Loucy (cell line): Measurements from ENCODE around the gene TDRD7.
A peak's percentile ranks its signal among the peaks of the same experiment; 100 is the strongest.

Experiments
- H2AFZ ChIP-seq: fragments of 200-600 bp; sonication (generic); 2 replicates; pipeline ENCODE4 v1.6.0; 2016; ENCODE audit warnings: antibody characterized with exemption, mild to moderate bottlenecking, low read length, moderate library complexity
- H3F3A ChIP-seq: fragments of 200-600 bp; 2 replicates; pipeline ENCODE4 v1.6.0; 2016; ENCODE audit warnings: antibody characterized with exemption, low read depth, mild to moderate bottlenecking
- H3K27me3 ChIP-seq: fragments of 200-600 bp; sonication (generic); 2 replicates; pipeline ENCODE4 v1.6.1; 2014; ENCODE audit warnings: low read length, mild to moderate bottlenecking; ENCODE audit not compliant: insufficient read depth, poor library complexity, severe bottlenecking
- H3K36me3 ChIP-seq: fragments of 200-600 bp; sonication (generic); 2 replicates; pipeline ENCODE4 v1.6.1; 2016; ENCODE audit warnings: low read length; ENCODE audit not compliant: insufficient read depth
- H3K4me1 ChIP-seq: fragments of 200-600 bp; sonication (generic); 2 replicates; pipeline ENCODE4 v1.5.1; 2014; ENCODE audit warnings: low read length, mild to moderate bottlenecking; ENCODE audit not compliant: insufficient read depth, poor library complexity, severe bottlenecking
- H3K4me2 ChIP-seq: fragments of 200-600 bp; sonication (generic); 2 replicates; pipeline ENCODE4 v1.6.0; 2014; ENCODE audit warnings: antibody characterized with exemption, low read length, low read depth, mild to moderate bottlenecking; ENCODE audit not compliant: poor library complexity, severe bottlenecking
- H3K4me3 ChIP-seq: fragments of 200-600 bp; sonication (generic); 2 replicates; pipeline ENCODE4 v1.5.1; 2014; ENCODE audit warnings: low read length, mild to moderate bottlenecking, mixed read lengths; ENCODE audit not compliant: poor library complexity, severe bottlenecking
- H3K79me2 ChIP-seq: fragments of 200-600 bp; sonication (generic); 2 replicates; pipeline ENCODE4 v1.6.1; 2014; ENCODE audit warnings: low read length; ENCODE audit not compliant: insufficient read depth
- H3K9ac ChIP-seq: fragments of 200-600 bp; sonication (generic); 2 replicates; pipeline ENCODE4 v1.6.0; 2014; ENCODE audit warnings: mild to moderate bottlenecking, low read depth, low read length, moderate library complexity; ENCODE audit not compliant: poor library complexity, severe bottlenecking
- H3K9me2 ChIP-seq: fragments of 200-600 bp; sonication (generic); replicated peaks from 2 replicates; pipeline ENCODE4 v1.6.1; 2016; ENCODE audit warnings: low read depth, low read length, mixed read lengths
- H3K9me3 ChIP-seq: fragments of 200-600 bp; sonication (generic); 2 replicates; pipeline ENCODE4 v1.6.1; 2014; ENCODE audit warnings: mild to moderate bottlenecking, antibody characterized with exemption, low read length, low read depth; ENCODE audit not compliant: insufficient read depth
- H4K20me1 ChIP-seq: fragments of 200-600 bp; sonication (generic); 2 replicates; pipeline ENCODE4 v1.6.0; 2014; ENCODE audit warnings: antibody characterized with exemption, low read length, mild to moderate bottlenecking; ENCODE audit not compliant: insufficient read depth, poor library complexity, severe bottlenecking
- EZH2phosphoT487 ChIP-seq: fragments of 200-600 bp; IDR thresholded peaks from 2 replicates; pipeline ENCODE4 v1.6.1; 2018; ENCODE audit warnings: antibody characterized with exemption, mild to moderate bottlenecking, moderate library complexity, borderline replicate concordance
- TF ChIP-seq, protein P1 (sequence below): fragments of 200-600 bp; sonication (generic); conservative IDR thresholded peaks from 2 replicates; pipeline ENCODE4 v1.5.1; 2014; ENCODE audit warnings: mild to moderate bottlenecking, antibody characterized with exemption, low read length

The TDRD7 gene

DNA sequence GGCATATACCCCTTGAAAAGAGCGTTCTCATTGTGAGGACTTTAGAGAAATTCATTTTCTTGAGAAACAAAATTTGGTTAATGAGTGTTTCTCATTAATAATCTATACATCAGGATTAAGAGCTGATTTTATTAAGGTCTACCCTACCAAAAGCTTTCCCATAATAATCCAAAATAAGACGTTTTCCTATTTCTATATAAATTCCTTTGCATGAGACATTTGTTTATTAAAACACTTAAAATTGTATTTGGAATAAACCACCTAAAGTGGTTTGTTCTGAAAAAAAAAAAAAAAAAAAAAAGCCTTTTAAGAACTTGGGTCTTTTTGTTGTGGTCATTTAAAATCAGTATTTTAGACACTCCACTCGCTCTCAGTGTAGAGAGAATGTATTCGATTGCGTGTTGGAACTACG lies 88.9 kb downstream of the TDRD7 start:
- Histone ChIP-seq H3K9me2 (no peaks in the 10 kb centered on the region), H3K4me3 (peak overlapping the region; percentile 67), H3K4me1 (peaks cover 6% of the 10 kb centered on the region), H3F3A (0 out of 2 replicates have a peak, but pooled peaks cover 3% of the 10 kb centered on the region), H3K4me2 (peak overlapping the region; percentile 67), H3K9me3 (no peaks in the 10 kb centered on the region), H4K20me1 (no peaks in the 10 kb centered on the region), H3K79me2 (no peaks in the 10 kb centered on the region), H2AFZ (peak overlapping the region; percentile 60), H3K27me3 (peaks cover 16% of the 10 kb centered on the region), H3K9ac (no peak overlapping the region), H3K36me3 (no peaks in the 10 kb centered on the region)
- TF ChIP-seq, protein P1, sequence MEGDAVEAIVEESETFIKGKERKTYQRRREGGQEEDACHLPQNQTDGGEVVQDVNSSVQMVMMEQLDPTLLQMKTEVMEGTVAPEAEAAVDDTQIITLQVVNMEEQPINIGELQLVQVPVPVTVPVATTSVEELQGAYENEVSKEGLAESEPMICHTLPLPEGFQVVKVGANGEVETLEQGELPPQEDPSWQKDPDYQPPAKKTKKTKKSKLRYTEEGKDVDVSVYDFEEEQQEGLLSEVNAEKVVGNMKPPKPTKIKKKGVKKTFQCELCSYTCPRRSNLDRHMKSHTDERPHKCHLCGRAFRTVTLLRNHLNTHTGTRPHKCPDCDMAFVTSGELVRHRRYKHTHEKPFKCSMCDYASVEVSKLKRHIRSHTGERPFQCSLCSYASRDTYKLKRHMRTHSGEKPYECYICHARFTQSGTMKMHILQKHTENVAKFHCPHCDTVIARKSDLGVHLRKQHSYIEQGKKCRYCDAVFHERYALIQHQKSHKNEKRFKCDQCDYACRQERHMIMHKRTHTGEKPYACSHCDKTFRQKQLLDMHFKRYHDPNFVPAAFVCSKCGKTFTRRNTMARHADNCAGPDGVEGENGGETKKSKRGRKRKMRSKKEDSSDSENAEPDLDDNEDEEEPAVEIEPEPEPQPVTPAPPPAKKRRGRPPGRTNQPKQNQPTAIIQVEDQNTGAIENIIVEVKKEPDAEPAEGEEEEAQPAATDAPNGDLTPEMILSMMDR, result no peak
- TF ChIP-seq EZH2phosphoT487, result no peak

DNA sequence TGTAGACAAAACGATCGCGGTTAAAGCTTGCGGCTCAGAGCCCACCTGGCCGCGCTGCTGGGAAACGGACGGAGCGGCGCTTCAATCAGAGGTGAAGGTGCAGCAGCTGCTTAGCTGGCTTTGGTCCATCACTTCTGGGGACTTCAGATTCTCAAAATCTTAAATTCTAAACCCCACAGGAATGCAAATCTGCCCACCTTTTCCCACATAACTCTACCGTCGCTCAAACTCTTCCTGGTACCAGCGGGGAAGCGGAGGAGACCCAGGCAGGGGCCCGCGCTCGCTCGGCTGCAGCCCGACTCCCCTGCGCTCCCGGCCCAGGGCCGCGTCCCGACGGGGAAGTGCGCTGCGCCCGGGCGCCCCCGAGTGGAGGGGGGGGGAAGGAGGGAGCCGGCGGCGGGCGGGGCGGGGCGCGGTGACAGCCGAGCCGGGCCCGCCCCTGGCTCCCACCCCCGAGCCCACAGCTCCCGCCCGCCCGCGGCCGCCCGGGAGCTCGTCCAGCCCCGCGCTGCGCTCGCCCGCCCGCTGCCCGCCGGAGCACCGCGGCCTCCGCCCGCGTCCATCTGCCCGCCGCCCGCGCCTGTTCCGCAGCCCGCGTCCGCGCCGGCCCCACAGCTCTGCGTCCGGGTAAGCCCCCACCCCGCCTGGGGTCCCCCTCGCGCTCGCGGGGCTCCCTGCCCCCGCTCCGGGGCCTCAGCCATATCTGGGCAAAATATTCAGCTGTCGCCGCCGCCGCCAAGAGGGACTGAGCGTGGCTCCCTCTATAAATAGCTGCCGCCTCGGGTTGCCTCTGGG lies 89.5 kb downstream of the TDRD7 start, which contains the start of gene TMOD1:
TSS of gene TMOD1 (plus strand) at position 490 of the 795 bp plus-strand sequence. CDS start 22,523 bp downstream, outside the sequence.
- H3K9me2 ChIP-seq, result no peaks in the 10 kb centered on the region
- peaks cover 6% of the 10 kb centered on the region for H3K4me1 ChIP-seq
- 0 out of 2 replicates have a peak, but pooled peaks cover 3% of the 10 kb centered on the region for H3F3A ChIP-seq
- peak within 1 kb of the TSS; percentile 60 for H2AFZ ChIP-seq
- no peaks in the 10 kb centered on the region for H3K36me3 ChIP-seq
- H3K9ac ChIP-seq, result no peak within 1 kb of the TSS
- no peaks in the 10 kb centered on the region for H4K20me1 ChIP-seq
- H3K4me2 ChIP-seq, result peak within 1 kb of the TSS; percentile 67
- no peaks in the 10 kb centered on the region for H3K9me3 ChIP-seq
- TF ChIP-seq, protein P1, result 0 out of 2 replicates have a peak, but pooled peaks have one; percentile 10
- TF ChIP-seq EZH2phosphoT487, result no peak
- H3K27me3 ChIP-seq, result peaks cover 16% of the 10 kb centered on the region
- peak within 1 kb of the TSS; percentile 67 for H3K4me3 ChIP-seq
- no peaks in the 10 kb centered on the region for H3K79me2 ChIP-seq

DNA sequence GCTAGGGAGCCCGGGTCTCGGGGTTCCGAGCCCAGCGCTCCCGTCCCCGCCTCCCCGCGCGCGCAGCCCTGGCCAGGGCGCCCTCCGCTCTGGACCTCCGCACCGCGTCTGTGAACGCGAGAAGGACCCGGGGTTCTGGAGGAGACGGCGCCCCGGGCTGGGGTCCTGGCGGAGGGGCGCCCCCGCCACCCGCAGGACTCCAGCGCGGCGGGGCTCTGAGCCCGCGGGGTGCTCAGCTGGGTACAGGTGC lies 90.0 kb downstream of the TDRD7 start:
- Histone ChIP-seq H4K20me1 (no peaks in the 10 kb centered on the region), H3K4me2 (peak overlapping the region; percentile 28), H2AFZ (no peak overlapping the region), H3K9me3 (no peaks in the 10 kb centered on the region), H3K9me2 (no peaks in the 10 kb centered on the region), H3K36me3 (no peaks in the 10 kb centered on the region), H3K4me1 (peaks cover 6% of the 10 kb centered on the region), H3K79me2 (no peaks in the 10 kb centered on the region), H3K27me3 (peaks cover 19% of the 10 kb centered on the region), H3F3A (0 out of 2 replicates have a peak, but pooled peaks cover 3% of the 10 kb centered on the region), H3K4me3 (no peak overlapping the region), H3K9ac (no peak overlapping the region)
- TF ChIP-seq EZH2phosphoT487, result no peak
- TF ChIP-seq, protein P1, result no peak
